ENCODE data around the gene BAX.

Gene BAX

DNA sequence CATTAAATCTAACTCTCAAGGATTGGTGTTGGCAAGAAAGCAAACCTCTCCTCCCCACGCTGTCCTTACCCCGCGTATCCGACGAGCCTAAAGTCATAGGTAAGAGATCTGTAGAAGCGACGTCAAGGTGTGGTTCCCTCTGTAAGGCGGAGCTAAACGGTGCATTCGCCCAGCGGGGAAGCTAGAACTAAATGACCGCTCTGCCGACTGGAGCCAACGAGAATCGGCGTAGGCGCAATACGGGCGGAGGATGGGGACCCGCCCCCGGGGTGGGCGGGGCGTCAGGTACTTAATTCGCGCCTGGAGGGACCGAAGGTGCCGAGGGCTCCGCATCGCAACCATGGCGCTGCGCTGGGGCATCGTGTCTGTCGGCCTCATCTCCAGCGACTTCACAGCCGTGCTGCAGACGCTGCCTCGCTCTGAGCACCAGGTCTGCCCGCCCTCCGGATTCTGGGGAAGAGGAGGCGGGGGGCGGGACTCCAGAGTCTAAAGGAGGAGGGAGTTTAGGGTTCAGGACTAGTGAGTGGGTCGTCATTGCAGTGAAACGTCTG is 21.2 kb upstream of the BAX start, which contains the start of gene DHDH:
TSS of gene DHDH (plus strand) at position 318 of the 551 bp plus-strand sequence. CDS start at position 341, 23 bp downstream.
- DNase-seq: peak; percentile 26

DNA sequence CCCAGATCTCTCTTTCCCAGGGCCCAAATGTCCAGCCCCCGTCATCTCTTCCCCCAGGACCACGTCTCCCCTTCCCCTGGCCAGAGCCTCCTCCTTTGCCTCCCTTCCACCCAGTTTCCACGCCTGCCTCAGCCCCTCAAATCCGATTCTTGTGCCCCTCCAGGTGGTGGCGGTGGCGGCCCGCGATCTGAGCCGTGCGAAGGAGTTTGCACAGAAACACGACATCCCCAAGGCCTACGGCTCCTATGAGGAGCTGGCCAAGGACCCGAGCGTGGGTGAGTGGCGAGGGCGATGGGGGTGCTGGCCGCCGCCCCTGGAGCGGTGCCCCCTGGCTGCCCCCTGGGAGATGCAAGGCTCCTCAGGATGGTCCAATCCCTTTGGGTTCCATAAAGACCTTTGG is 19.8 kb upstream of the BAX start:
- DNase-seq: no peak

DNA sequence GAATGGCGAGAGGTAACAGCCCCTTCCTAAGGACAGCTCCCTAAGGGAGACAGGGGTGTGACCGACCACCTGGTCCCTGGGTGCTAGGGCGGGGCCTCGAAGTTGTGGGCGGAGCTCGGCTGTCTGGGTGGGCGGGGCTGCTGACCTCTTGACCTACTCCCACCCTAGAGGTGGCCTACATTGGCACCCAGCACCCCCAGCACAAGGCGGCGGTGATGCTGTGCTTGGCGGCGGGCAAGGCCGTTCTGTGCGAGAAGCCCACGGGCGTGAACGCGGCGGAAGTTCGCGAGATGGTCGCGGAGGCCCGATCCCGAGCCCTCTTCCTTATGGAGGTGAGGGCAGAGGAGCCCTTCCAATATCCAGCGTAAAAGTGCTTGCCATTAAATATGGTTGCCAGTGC is 18.8 kb upstream of the BAX start:
- no peak for DNase-seq

DNA sequence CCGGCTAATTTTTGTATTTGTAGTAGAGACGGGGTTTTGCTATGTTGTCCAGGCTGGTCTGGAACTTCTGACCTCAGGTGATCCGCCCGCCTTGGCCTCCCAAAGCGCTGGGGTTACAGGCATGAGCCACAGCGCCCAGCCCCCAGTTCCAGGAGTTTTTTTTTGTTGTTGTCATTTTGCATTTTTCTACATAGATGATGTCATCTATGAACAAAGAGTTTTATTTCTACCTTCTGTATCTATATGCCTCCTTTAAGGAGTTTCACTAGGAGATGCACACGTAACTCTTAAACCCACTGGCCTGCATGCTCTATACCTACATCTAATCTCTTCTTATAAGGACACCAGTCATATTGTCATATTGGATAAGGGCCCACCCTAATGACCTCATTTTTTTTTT is 16.4 kb upstream of the BAX start:
- no peak for DNase-seq

DNA sequence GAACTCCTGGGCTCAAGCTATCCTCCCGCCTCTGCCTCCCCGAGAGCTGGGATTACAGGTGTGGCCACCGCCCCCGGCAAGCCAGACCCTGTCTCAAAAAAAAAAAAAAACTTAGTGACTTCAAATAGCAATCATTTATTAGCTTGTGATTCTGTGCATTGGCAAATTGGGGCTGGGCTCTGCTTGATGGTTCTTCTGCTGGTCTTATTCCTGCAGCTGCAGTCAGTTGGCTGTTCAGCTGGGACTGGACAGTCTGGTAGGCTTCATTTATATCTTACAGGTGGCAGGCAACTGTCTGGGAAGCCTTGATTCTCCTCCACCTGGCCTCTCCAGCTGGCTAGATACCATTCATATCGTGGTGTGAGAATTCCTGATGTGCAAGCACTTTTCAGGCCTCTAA is 13.8 kb upstream of the BAX start:
- DNase-seq: no peak

DNA sequence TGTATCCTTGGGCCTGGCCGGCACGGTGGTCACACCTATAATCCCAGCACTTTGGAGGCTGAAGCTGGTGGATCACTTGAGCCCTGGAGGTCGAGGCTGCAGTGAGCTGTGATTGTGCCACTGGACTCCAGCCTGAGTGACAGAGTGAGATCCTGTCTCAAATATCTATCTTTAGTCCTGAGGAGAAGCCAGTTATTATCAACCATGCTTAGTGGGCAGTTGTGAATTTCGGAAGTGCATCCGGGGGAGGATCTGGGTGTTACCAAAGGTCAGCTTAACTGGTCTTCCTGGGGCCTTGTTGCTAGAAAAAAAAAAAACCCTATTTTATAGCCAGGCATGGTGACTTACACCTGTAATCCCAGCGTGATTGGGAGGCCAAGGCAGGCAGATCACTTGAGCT is 11.6 kb upstream of the BAX start:
- no peak for DNase-seq

DNA sequence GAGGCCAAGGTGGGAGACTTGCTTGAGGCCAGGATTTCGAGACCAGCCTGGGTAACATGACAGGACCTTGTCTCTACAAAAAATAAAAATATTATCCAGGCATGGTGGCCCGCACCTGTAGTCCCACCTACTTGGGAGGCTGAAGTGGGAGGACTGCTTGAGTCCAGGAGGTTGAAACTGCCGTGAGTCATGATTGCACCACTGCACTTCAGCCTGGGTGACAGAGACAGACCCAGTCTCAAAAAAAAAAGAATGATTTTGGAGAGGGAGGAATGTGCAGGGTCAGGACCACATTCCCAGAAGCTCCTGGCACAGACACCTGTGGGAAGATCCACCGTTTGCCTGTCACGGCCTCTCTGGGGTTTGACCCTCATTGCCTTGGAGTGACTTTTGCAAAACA is 9.3 kb upstream of the BAX start:
- no peak for DNase-seq

DNA sequence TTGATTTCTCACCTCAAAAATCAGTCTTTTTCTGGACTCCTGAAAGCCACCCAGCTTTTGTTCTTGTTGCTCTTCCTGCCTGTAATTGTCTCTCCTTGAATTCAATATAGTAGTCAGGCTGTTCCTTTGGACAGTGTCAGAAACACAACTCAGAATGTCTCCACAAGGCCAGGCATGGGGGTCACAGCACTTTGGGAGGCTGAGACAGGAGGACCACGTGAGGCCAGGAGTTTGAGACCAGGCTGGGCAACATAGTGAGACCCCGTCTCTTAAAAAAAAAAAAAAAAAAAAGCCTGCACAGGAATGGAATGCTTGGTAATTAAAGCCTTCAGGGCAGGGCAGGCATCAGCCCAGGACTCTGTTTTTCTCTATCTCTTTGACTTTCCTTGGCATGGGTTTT is 8.9 kb upstream of the BAX start:
- no peak for DNase-seq

DNA sequence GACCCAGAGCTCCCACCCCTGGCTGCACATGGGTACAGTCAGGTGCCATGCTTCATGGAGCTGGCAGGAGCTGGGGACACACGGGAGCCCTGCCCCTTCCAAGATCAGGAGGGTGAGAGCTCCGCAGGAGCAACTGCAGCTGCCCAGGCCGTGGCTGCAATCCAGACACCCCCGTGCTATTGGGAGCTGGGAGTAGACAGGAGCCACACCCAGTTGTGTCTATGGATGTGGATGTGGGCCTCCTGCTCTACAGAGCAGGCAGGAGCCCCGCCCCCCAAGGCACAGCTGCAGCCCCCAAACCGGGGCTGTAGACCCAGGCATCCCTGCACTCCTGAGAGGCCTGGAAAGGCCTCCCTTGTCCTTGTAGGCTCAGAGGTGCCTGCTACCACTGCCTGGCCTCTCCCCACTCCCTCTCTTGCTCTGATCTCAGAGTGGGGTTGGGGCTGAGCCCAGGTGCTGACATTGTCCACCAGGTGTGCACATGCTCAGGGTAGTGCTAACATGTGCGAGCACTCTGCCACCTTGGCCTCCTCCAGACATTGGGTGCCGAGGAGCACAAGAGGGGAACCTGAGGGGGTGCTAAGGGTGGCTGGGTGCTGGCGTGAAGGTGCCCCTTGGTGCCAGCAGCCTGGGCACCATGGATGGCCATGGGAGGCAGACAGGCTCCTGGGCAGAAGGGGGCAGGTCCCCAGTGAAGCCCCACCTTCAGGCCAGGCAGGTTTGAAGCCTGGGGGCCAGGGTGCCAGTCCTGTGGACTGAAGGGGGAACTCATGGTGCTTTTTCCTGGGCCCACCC is 8.0 kb upstream of the BAX start:
- no peak for DNase-seq

DNA sequence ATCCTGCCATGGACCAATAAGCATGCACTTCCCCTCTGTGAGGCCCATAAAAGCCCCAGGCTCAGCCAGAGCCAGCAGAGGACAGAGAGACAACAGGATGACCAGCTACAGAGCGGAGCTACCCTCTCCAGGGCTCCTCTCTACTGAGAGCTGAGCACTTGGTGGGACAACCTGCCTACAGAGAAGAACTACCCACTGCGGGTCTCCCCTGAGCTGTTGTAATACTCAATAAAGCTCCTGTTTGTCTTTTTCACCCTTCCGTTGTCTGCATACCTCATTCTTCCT is 7.5 kb upstream of the BAX start:
- no peak for DNase-seq

DNA sequence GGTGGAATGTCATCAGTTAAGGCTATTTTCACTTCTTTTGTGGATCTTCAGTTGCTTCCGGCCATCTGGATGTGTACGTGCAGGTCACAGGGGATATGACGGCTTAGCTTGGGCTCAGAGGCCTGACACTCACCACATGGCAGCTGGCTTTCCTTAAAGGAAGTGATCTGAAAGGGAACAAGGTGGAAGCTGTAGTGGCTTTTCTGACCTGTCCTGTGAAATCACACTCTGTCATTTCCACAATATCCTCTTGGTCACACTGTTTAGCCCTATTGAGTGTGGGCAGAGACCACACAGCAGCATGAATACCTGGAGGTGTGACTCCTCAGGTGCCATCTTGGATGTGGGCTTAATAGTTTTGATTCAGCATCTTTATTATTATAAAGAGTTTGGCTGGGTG is 4.5 kb upstream of the BAX start:
- no peak for DNase-seq

DNA sequence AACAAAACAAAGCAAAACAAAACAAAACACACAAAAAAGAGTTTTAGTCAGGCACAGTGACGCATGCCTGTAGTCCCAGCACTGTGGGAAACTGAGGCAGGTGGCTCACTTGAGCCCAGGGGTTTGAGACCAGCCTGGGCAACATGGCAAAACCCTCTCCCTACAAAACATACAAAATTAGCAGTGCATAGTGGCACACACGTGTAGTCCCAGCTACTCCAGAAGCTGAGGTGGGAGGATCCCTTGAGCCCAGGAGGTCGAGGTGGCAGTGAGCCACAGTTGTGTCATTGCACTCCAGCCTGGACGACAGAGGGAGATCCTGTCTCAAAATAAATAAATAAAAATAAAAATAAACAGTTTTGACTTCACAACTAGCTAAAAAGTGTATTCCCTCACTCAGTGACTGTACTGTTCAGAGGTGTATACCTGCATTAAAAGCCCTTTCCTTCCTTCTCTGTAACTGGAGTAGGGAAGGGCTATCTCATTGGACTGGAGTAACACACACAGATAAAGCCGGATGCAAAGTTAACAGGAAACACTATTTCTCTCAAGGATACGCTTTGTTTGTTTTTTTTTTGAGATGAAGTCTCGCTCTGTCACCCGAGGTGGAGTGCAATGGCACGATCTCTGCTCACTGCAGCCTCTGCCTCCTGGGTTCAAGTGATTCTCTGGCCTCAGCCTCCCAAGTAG is 3.7 kb upstream of the BAX start:
- DNase-seq: no peak

DNA sequence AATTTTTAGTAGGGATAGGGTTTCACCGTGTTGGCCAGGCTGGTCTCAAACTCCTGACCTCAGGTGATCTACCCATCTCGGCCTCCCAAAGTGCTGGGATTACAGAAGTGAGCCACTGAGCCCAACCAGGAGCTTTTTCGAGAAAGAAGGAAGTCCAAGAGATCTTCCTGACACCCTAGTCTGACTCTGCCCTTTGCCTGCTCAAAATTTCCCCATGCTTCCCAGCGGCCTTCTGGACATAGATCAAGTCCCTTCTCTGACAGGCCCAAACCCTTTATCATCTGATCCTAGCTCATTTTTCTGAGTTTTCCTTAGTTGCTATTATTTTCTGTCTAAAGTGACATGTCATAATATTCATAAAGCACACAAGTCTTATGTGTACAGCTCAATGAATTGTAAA is 1.5 kb upstream of the BAX start:
- no peak for DNase-seq

DNA sequence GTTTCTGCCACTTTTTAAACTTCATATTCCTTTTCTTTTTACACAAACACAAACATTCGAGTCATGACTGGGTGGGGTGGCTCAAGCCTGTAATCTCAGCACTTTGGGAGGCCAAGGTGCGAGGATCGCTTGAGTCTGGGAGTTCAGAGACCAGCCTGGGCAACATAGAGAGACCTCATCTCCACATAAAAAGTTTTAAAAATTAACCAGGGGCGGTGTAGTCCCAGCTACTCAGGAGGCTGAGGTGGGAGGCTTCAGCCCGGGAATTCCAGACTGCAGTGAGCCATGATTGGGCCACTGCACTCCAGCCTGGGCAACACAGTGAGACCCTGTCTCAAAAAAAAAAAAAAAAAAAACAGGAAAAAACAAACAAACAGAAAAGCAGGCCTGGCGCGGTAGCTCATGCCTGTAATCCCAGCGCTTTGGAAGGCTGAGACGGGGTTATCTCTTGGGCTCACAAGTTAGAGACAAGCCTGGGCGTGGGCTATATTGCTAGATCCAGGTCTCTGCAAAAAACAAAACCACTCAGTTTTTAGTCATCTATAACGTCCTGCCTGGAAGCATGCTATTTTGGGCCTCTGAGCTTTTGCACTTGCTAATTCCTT is 583 bp upstream of the BAX start:
- no peak for DNase-seq

DNA sequence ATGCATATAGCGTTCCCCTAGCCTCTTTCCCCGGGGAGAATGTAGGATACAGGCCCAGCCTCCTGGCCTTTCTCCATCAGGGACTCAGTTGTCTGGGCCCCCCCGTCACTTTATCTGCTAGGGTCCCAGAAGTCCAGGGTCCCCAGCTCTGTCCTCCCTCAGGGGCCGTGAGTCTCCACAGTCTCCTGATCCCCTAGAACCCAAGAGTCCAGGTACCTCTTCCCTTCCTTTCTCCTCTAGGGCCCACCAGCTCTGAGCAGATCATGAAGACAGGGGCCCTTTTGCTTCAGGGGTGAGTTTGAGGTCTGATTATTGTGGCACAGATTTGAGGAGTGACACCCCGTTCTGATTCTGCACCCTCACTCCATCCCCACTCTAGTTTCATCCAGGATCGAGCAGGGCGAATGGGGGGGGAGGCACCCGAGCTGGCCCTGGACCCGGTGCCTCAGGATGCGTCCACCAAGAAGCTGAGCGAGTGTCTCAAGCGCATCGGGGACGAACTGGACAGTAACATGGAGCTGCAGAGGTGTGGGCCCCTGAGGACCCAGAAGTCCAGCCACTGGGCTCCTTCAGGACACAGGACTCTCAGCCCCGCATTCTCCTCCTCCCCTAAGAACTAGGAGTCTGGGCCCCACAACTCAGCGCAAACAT is 758 bp downstream of the BAX start:
- no peak for DNase-seq

DNA sequence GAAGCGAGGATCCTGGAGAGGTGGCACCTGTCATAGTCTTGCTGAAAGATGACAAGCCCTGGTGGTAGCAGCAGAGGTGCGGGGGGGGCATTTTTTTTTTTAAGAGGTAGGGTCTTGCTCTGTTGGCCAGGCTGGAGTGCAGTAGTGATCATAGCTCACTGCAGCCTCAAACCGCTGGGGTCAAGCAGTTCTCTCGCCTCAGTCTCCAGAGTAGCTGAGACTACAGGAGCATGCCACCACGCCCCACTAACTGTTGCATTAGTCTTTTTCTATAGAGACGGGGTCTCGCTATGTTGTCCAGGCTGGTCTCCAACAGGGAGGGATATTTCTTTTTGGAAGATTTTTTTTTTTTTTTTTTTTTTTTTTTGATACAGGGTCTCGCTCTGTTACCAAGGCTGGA is 3.3 kb downstream of the BAX start:
- no peak for DNase-seq

DNA sequence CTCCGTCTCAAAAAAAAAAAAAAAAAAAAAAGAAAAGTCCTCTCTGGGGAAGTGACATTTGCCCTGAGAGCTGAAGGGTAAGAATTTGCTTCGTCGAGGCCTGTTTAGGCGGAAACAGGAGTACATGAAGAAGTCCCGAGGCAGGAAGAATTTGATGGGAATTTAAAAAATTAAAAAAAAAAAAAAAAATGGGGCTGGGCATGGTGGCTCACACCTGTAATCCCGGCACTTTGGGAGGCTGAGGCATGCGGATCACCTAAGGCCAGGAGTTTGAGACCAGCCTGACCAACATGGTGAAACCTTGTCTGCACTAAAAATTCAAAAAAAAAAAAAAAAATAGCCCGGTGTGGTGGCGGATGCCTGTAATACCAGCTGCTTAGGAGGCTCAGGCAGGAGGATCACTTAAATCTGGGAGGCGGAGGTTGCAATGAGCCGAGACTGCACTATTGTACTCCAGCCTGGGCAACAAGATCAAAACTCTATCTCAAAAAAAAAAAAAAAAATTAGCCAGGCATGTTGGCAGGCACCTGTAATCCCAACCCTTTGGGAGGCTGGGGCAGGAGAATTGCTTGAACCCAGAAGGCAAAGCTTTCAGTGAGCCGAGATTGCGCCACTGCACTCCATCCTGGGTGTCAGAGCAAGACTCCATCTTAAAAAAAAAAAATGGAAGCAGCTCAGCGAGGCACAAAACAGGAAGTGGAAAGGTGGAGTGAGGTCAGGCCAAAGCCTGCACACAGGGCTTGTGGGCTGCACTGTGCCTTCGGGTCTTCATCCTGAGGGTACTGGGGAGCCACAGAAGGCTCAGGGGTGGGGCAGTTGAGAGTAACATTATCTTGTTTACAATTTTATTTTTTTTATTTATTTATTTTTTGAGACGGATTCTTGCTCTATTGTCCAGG is 4.9 kb downstream of the BAX start:
- DNase-seq: no peak

DNA sequence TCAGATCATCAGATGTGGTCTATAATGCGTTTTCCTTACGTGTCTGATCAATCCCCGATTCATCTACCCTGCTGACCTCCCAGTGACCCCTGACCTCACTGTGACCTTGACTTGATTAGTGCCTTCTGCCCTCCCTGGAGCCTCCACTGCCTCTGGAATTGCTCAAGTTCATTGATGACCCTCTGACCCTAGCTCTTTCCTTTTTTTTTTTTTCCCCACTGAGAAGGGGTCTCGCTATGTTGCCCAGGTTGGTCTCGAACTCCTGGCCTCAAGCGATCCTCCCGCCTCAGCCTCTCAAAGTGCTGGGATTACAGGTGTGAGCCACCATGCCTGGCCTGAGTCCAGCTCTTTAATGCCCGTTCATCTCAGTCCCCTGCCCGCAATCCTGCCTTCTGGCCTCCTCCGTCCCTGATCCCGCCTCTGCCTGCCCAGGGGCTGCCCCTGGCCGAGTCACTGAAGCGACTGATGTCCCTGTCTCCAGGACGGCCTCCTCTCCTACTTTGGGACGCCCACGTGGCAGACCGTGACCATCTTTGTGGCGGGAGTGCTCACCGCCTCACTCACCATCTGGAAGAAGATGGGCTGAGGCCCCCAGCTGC is 6.5 kb downstream of the BAX start:
- no peak for DNase-seq

DNA sequence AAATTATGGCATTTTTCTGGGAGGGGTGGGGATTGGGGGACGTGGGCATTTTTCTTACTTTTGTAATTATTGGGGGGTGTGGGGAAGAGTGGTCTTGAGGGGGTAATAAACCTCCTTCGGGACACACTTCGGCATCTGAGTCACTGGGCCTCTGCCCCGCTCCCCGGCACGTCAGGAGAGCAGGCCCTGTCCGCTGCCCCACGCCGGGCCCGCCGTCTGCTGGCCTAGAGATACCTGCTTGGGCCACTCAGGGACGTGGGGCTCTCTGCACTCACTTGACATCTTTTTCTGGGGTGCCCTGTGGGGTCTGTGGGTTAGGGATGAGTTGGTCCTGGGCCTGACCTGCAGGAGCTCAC is 7.0 kb downstream of the BAX start:
- no peak for DNase-seq

DNA sequence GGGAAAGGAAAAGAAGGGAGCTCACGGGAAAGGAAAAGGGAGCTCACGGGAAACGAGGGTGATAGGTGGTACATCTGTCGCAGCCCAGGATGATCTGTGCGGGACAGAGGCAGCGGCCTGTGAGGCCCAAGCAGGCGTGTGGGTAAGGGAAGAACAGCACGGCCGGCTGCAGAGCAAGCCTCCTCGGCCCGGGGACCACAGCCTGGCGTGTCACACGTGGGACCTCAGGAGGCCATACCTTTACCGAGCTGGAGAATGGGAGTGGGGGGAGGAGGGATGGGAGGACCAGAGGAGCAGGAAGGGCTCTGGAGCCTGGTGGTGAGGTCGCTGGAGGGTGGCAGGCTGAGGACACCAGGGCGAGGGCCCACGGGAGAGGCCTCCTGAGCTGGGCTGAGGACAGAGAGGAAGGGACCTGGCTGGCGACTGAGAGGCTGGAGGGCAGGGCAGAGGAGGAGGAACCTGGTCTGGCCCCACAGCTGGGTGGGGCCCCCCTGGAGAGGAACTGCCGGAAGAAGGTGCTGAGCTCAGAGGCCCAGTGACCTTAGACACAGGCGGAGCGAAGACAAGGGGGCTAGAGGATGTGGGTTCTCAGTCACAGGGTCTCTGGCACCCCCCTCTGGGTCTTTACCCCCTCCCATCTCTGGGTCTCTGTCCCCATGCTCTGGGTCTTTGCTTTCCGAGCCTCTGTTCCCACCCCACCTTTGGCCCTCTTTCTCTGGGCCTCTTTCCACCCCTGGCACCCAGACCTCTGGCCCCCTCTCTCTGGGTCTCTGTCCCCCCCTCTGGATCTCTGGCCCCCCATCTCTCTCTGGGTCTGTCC is 7.6 kb downstream of the BAX start:
- DNase-seq: no peak

DNA sequence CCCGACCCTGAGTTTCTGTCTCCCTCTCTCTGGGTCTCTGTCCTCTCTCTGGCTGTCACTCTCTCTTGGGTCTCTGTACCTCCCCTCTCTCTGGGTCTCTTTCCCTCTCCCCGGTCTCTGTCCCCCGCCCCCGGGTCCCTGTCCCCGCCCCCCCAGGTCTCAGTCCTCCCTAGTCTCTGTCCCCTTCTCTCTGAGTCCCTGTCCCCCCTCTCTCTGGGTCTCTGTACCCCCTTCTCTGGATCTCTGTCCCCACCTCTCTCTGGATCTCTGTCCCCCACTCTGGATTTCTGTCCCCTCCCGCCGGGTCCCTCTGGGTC is 8.1 kb downstream of the BAX start:
- no peak for DNase-seq
